Measurements from ENCODE around the gene PTPRM.
"Not testable (repeated sequence)": the region's sequence is repeated elsewhere in the genome, so short reads cannot be mapped to it uniquely, and the experiment has no call there.

PTPRM gene

GRCh38 chr18:8433771-8434170, 866.7 kb downstream of the PTPRM start:
- DNase-seq (ENCODE audit: low spot score): no peak

GRCh38 chr18:8435376-8435775, 868.3 kb downstream of the PTPRM start:
- no peak for DNase-seq (ENCODE audit: low spot score)

- no peak for DNase-seq (ENCODE audit: low spot score)
Observed at GRCh38 chr18:8439055-8439454, 871.9 kb downstream of the PTPRM start.

- no peak for DNase-seq (ENCODE audit: low spot score)
Observed at GRCh38 chr18:8443505-8443904, 876.4 kb downstream of the PTPRM start.

GRCh38 chr18:8446936-8447335, 879.8 kb downstream of the PTPRM start:
- DNase-seq (ENCODE audit: low spot score): not testable (repeated sequence)

GRCh38 chr18:8448130-8448529, 881.0 kb downstream of the PTPRM start:
- DNase-seq (ENCODE audit: low spot score): no peak

- DNase-seq (ENCODE audit: low spot score): no peak
Observed at GRCh38 chr18:8450013-8450412, 882.9 kb downstream of the PTPRM start.

GRCh38 chr18:8450898-8451665, 884.0 kb downstream of the PTPRM start:
- DNase-seq (ENCODE audit: low spot score): no peak

GRCh38 chr18:8453528-8453927, 886.4 kb downstream of the PTPRM start:
- DNase-seq (ENCODE audit: low spot score): no peak

GRCh38 chr18:8454136-8454535, 887.0 kb downstream of the PTPRM start:
- DNase-seq (ENCODE audit: low spot score): no peak

GRCh38 chr18:8455661-8456614, 888.8 kb downstream of the PTPRM start:
- no peak for DNase-seq (ENCODE audit: low spot score)
